ENCODE results near the gene DNHD1. TPM values are rescaled to one million over a fixed set of nuclear protein-coding genes. Genes with fewer than 3 reads are reported as not detected.

The DNHD1 gene
- total and polyA plus RNA-seq, 8 donors = 1.9 to 11.2 (median 3.5) TPM

GRCh38 chr11:6476571-6476970 is 20.5 kb upstream of the DNHD1 start:
- Histone ChIP-seq H3K9me3 (no peaks in the 10 kb centered on the region), H3K27ac (peak overlapping the region in 3 of 4 donors; percentile 17 to 94 (median 71)), H3K27me3 (no peaks in the 10 kb centered on the region), H3K4me3 (no peak overlapping the region), H3K36me3 (peaks cover 0 to 14% (median 14%) of the 10 kb centered on the region in 3 donors), H3K4me1 (peaks cover 13 to 36% (median 19%) of the 10 kb centered on the region in 3 donors)
- TF ChIP-seq CTCF (IDR thresholded peaks at IDR 0.05) = no peak
- no peak for DNase-seq
- no peak for FAIRE-seq
- intact Hi-C loops (cut with DNase I) = no loop called here
- no peak for ATAC-seq
- WGBS, 2 donors = 91 to 94% methylated on average over 4 of the region's 4 CpGs

- ATAC-seq = no peak
- Histone ChIP-seq H3K4me3 (peak overlapping the region; percentile 64 to 81 (median 77)), H3K9me3 (no peaks in the 10 kb centered on the region), H3K27ac (peak overlapping the region; percentile 87 to 94 (median 91)), H3K36me3 (peaks cover 0 to 22% (median 14%) of the 10 kb centered on the region in 3 donors), H3K27me3 (no peaks in the 10 kb centered on the region), H3K4me1 (peaks cover 16 to 27% (median 24%) of the 10 kb centered on the region in 3 donors)
- FAIRE-seq = no peak
- TF ChIP-seq CTCF (IDR thresholded peaks at IDR 0.05) = no peak
- intact Hi-C loops (cut with DNase I) = no loop called here
- DNase-seq = no peak
- 21 to 26% methylated on average over 9 of the region's 9 CpGs for WGBS, 2 donors
Measured at GRCh38 chr11:6480299-6480914, 16.7 kb upstream of the DNHD1 start.

GRCh38 chr11:6481012-6481923 is 15.8 kb upstream of the DNHD1 start, which contains the start of the genes ARFIP2 and TIMM10B:
ARFIP2 (minus strand) TSS chr11:6481331; CDS start chr11:6480421, 910 bp downstream.
TIMM10B (plus strand) TSS chr11:6481501; CDS start chr11:6481517, 16 bp downstream.
- Histone ChIP-seq H3K4me1 (peaks cover 16 to 24% (median 21%) of the 10 kb centered on the region in 3 donors), H3K36me3 (peaks cover 0 to 22% (median 14%) of the 10 kb centered on the region in 3 donors), H3K9me3 (no peaks in the 10 kb centered on the region), H3K27ac (peak within 1 kb of the TSS; percentile 87 to 94 (median 91)), H3K4me3 (peak within 1 kb of the TSS; percentile 64 to 81 (median 77)), H3K27me3 (no peaks in the 10 kb centered on the region)
- TF ChIP-seq CTCF (IDR thresholded peaks at IDR 0.05) = no peak
- peak; percentile 94 to 99 (median 98) for DNase-seq
- 0 to 1% methylated on average over 63 to 66 of the region's 66 CpGs for WGBS, 2 donors
- intact Hi-C loops (cut with DNase I) = no loop called here
- peak; percentile 83 for FAIRE-seq
- peak; percentile 96 to 99 (median 98) for ATAC-seq

GRCh38 chr11:6481924-6482275 is 15.2 kb upstream of the DNHD1 start:
- H3K27ac ChIP-seq = peak overlapping the region; percentile 87 to 94 (median 91)
- WGBS, 2 donors = 1 to 6% methylated on average over 13 of the region's 13 CpGs
- H3K27me3 ChIP-seq = no peaks in the 10 kb centered on the region
- H3K4me1 ChIP-seq = peaks cover 16 to 24% (median 16%) of the 10 kb centered on the region in 3 donors
- H3K36me3 ChIP-seq = peaks cover 0 to 22% (median 14%) of the 10 kb centered on the region in 3 donors
- no peaks in the 10 kb centered on the region for H3K9me3 ChIP-seq
- no peak for TF ChIP-seq CTCF (IDR thresholded peaks at IDR 0.05)
- peak in 1 of 6 donors; percentile 72 for DNase-seq
- no peak for FAIRE-seq
- peak overlapping the region; percentile 64 to 81 (median 77) for H3K4me3 ChIP-seq
- ATAC-seq = peak; percentile 5 to 29 (median 6)
- intact Hi-C loops (cut with DNase I) = no loop called here
